Endothelial cell of umbilical vein (primary cell): ENCODE results near the gene FZD7. TPM values are rescaled to one million over a fixed set of nuclear protein-coding genes. Genes with fewer than 3 reads are reported as not detected.

Source experiments
- BruUV-seq: library from RNA; stranded (reverse); fragments of 400-500 nt; replicated peaks from 2 replicates; lab custom pipeline; 2021; lab: Mats Ljungman, UMichigan
- CTCF ChIA-PET: fragments of 300-600, 350-600 bp; sonication (Branson Sonifier 250); formaldehyde crosslinking; loops from one replicate; lab custom pipeline; 2021; ENCODE audit warnings: antibody characterized with exemption, inconsistent platforms; lab: Charles Lee
- POLR2A ChIA-PET: fragments of 300-600, 350-600 bp; sonication (Branson Sonifier 250); formaldehyde crosslinking; loops from one replicate; lab custom pipeline; 2021; ENCODE audit warnings: antibody characterized with exemption, inconsistent platforms; lab: Charles Lee
- DNase-seq: peaks from one replicate; pipeline ENCODE4 v3.0.0-alpha.2; 2011; ENCODE audit warnings: low read depth, low spot score
- FAIRE-seq: peaks from 2 replicates; lab custom pipeline; 2011; peaks lifted over from hg19 to GRCh38; lab: Jason Lieb, UNC
- H2AFZ ChIP-seq: 2 replicates; pipeline ENCODE4 v1.6.0; 2012; ENCODE audit warnings: low read depth, low read length, control low read depth, inconsistent platforms
- H3K27ac ChIP-seq: 2 replicates; pipeline ENCODE4 v1.5.1; 2011; ENCODE audit warnings: low read depth, mild to moderate bottlenecking, control low read depth, low read length, moderate library complexity; ENCODE audit not compliant: insufficient read depth
- H3K27me3 ChIP-seq, 2 experiments: 2 replicates each; pipeline versions ENCODE4 v1.6.0 to v1.6.1; 2011; ENCODE audit warnings: low read length in 2 of 2, mixed read lengths in 1 of 2; ENCODE audit not compliant: control insufficient read depth in 2 of 2, insufficient read depth in 2 of 2
- H3K36me3 ChIP-seq, 2 experiments: 2 replicates in 1 of 2; 3 replicates in 1 of 2; pipeline ENCODE4 v1.5.1; 2011; ENCODE audit warnings: low read length in 2 of 2, mild to moderate bottlenecking in 1 of 2, moderate library complexity in 1 of 2; ENCODE audit not compliant: control insufficient read depth in 2 of 2, insufficient read depth in 2 of 2; ENCODE audit errors: extremely low read depth in 1 of 2
- H3K4me1 ChIP-seq: 3 replicates; pipeline ENCODE4 v1.5.1; 2011; ENCODE audit warnings: mild to moderate bottlenecking, low read length; ENCODE audit not compliant: control insufficient read depth, insufficient read depth; ENCODE audit errors: extremely low read depth
- H3K4me2 ChIP-seq: 2 replicates; pipeline ENCODE4 v1.6.1; 2011; ENCODE audit warnings: low read length, control low read depth, mixed read lengths; ENCODE audit not compliant: insufficient read depth
- H3K4me3 ChIP-seq, 3 experiments: fragments of 200-600 bp in 1 of 3; sonication (generic), shearing (Covaris generic) in 1 of 3; replicated peaks in 1 of 3; 2 replicates each; pipeline ENCODE4 v1.5.1; 2011 to 2016; ENCODE audit warnings: control low read depth in 3 of 3, low read length in 3 of 3, mild to moderate bottlenecking in 2 of 3, inconsistent platforms in 1 of 3, low read depth in 1 of 3, moderate library complexity in 1 of 3; ENCODE audit not compliant: insufficient read depth in 1 of 3
- H3K79me2 ChIP-seq: 2 replicates; pipeline ENCODE4 v1.6.0; 2012; ENCODE audit warnings: low read length, inconsistent platforms; ENCODE audit not compliant: control insufficient read depth, insufficient read depth
- H3K9ac ChIP-seq: replicated peaks from 2 replicates; pipeline ENCODE3; 2011; ENCODE audit warnings: low read length, control low read depth; ENCODE audit not compliant: insufficient read depth; ENCODE audit errors: extremely low read depth
- H3K9me1 ChIP-seq: replicated peaks from 3 replicates; pipeline ENCODE4 v1.6.0; 2011; ENCODE audit warnings: mild to moderate bottlenecking, low read length; ENCODE audit not compliant: control insufficient read depth, insufficient read depth; ENCODE audit errors: extremely low read depth
- H3K9me3 ChIP-seq: replicated peaks from 2 replicates; pipeline ENCODE4 v1.5.1; 2012; ENCODE audit warnings: low read length, inconsistent platforms; ENCODE audit not compliant: control insufficient read depth, insufficient read depth
- H4K20me1 ChIP-seq: replicated peaks from 2 replicates; pipeline ENCODE3; 2011; ENCODE audit warnings: mild to moderate bottlenecking, low read length; ENCODE audit not compliant: control insufficient read depth, insufficient read depth; ENCODE audit errors: extremely low read depth
- EZH2 ChIP-seq: IDR thresholded peaks from 2 replicates; pipeline ENCODE4 v1.6.1; 2012; ENCODE audit warnings: borderline replicate concordance, low read depth, mild to moderate bottlenecking, moderate library complexity, low read length, inconsistent platforms; ENCODE audit not compliant: severe bottlenecking
- FOS ChIP-seq: IDR thresholded peaks from 2 replicates; pipeline ENCODE4 v1.6.1; 2011; ENCODE audit warnings: mild to moderate bottlenecking, low read length, moderate library complexity, borderline replicate concordance; ENCODE audit not compliant: insufficient read depth
- GATA2 ChIP-seq: IDR thresholded peaks from 2 replicates; pipeline ENCODE4 v1.7.0; 2011; ENCODE audit warnings: low read depth, mild to moderate bottlenecking, moderate library complexity, mixed read lengths, low read length; ENCODE audit not compliant: insufficient read length, insufficient read depth
- JUN ChIP-seq: IDR thresholded peaks from 2 replicates; pipeline ENCODE4 v1.6.1; 2011; ENCODE audit warnings: borderline replicate concordance, low read depth; ENCODE audit not compliant: insufficient read length, insufficient read depth
- MYC ChIP-seq: IDR thresholded peaks from one replicate; pipeline ENCODE4 v1.6.1; 2011; ENCODE audit warnings: mild to moderate bottlenecking, low read depth, low read length
- POLR2A ChIP-seq: IDR thresholded peaks from 2 replicates; pipeline ENCODE4 v1.6.1; 2012; ENCODE audit warnings: low read depth, mild to moderate bottlenecking, control low read depth, low read length
- POLR2AphosphoS5 ChIP-seq: IDR thresholded peaks from 2 replicates; pipeline ENCODE4 v1.6.1; 2012; ENCODE audit warnings: low read depth, mild to moderate bottlenecking, control low read depth, low read length, moderate library complexity; ENCODE audit not compliant: insufficient read depth
- dilution Hi-C: fragments of 300-500 bp; cut with MboI; formaldehyde crosslinking; loops from one replicate; pipeline ENCODE4 v1.15.0; 2019; ENCODE audit warnings: low sequenced_read_pairs; ENCODE audit not compliant: extremely low pct_ligation_motif_present
- intact Hi-C: fragments of 100-400 bp; cut with micrococcal nuclease; formaldehyde crosslinking; loops from one replicate; pipeline ENCODE4 v1.10.0; 2022
- polyA plus RNA-seq, 4 experiments: library from polyadenylated mRNA; depleted of rRNA in 3 of 4; stranded (reverse) in 3 of 4; unstranded in 1 of 4; fragments of >200 nt; gene quantifications; 2 replicates each; pipeline versions ENCODE4 v1.2.1 to v1.2.3, GENCODE V29; 2011 to 2012; ENCODE audit warnings: missing spikeins in 1 of 4
- total RNA-seq: library from RNA; stranded (reverse); gene quantifications from 2 replicates; pipeline ENCODE4 v1.2.3, GENCODE V29; 2021
- TF ChIP-seq, protein P1 (sequence below): IDR thresholded peaks from 2 replicates; pipeline ENCODE4 v1.6.1; 2011; ENCODE audit not compliant: insufficient read depth, insufficient read length
- TF ChIP-seq, protein P2 (sequence below), 2 donors: IDR thresholded peaks; 1 replicate in 1 of 2; 2 replicates in 1 of 2; pipeline ENCODE4 v1.5.1; 2011; ENCODE audit warnings: low read length in 2 of 2, mild to moderate bottlenecking in 2 of 2, moderate library complexity in 2 of 2, control low read depth in 1 of 2, inconsistent platforms in 1 of 2, low read depth in 1 of 2; ENCODE audit not compliant: insufficient read depth in 1 of 2; ENCODE audit errors: extremely low read depth in 1 of 2

FZD7 gene
- total and polyA plus RNA-seq, 2 donors (not counting 3 experiments of a cell fraction or from before 2014, with no cell fraction given): 0.15 to 0.29 TPM

DNA sequence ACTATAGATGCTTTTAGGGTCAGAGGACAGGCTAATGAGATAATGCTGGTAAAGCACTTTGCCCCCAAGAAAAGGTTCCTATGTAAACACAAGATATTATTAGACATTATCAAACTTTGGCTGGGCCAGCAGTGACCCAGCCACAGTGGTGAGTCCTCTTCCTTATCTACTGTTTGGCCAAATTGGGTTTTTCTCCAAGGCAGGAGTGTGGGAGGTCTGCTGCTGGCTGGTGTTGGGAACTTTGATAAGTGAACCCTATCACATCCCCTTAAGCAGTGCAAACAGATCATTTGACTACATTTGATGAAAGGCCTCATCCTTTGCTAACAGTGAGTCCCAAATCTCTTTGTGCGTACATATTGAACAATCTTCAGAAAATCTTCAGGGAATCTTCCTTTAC lies 16.2 kb downstream of the FZD7 start:
- Histone ChIP-seq H3K9me3 (no peaks in the 10 kb centered on the region), H3K4me1 (no peaks in the 10 kb centered on the region), H3K79me2 (no peaks in the 10 kb centered on the region), H3K27me3 (peaks cover 21 to 33% of the 10 kb centered on the region in 2 experiments), H3K4me3 (no peak overlapping the region), H3K9me1 (no peaks in the 10 kb centered on the region), H4K20me1 (peaks cover 3% of the 10 kb centered on the region), H3K36me3 (no peaks in the 10 kb centered on the region), H3K27ac (no peak overlapping the region), H2AFZ (no peak overlapping the region), H3K9ac (no peak overlapping the region), H3K4me2 (no peak overlapping the region)
- intact Hi-C loops: no loop called here
- POLR2A ChIA-PET: no interaction called here
- DNase-seq (no peak), FAIRE-seq (no peak)
- dilution Hi-C loops: no loop called here
- TF ChIP-seq GATA2: no peak
- no peak for TF ChIP-seq EZH2
- no TSS peak for BruUV-seq
- CTCF ChIA-PET: no interaction called here

DNA sequence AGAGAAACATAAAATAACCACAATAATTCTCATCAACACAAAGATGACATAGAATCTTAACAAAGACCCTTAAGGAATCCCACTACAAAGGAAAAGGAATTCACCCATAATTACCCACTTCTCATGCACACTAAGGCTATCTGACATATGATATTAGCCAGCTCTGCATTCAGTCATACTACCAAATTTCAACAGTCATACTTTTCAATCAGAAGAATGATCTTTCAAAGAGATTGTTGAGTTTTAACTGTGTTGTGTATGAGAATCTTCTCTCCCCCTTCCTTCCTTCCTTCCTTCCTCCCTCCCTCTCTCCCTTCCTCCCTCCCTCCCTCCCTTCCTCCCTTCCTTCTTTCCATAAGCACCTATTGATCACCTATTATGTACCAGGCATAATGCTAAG lies 17.0 kb downstream of the FZD7 start:
- ChIA-PET CTCF (no interaction called here), POLR2A (no interaction called here)
- Histone ChIP-seq H2AFZ (no peak overlapping the region), H3K4me1 (no peaks in the 10 kb centered on the region), H3K79me2 (no peaks in the 10 kb centered on the region), H3K4me3 (no peak overlapping the region), H3K27ac (no peak overlapping the region), H3K36me3 (no peaks in the 10 kb centered on the region), H3K4me2 (no peak overlapping the region), H3K9me1 (no peaks in the 10 kb centered on the region), H3K27me3 (peaks cover 16 to 26% of the 10 kb centered on the region in 2 experiments), H3K9ac (no peak overlapping the region), H3K9me3 (no peaks in the 10 kb centered on the region), H4K20me1 (peaks cover 3% of the 10 kb centered on the region)
- no peak for FAIRE-seq
- dilution Hi-C loops: no loop called here
- no peak for DNase-seq
- BruUV-seq: no TSS peak
- TF ChIP-seq POLR2A (no peak), FOS (no peak), JUN (no peak), GATA2 (no peak), EZH2 (no peak), POLR2AphosphoS5 (no peak), MYC (no peak)
- TF ChIP-seq, protein P1, sequence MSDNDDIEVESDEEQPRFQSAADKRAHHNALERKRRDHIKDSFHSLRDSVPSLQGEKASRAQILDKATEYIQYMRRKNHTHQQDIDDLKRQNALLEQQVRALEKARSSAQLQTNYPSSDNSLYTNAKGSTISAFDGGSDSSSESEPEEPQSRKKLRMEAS: no peak
- TF ChIP-seq, protein P2, sequence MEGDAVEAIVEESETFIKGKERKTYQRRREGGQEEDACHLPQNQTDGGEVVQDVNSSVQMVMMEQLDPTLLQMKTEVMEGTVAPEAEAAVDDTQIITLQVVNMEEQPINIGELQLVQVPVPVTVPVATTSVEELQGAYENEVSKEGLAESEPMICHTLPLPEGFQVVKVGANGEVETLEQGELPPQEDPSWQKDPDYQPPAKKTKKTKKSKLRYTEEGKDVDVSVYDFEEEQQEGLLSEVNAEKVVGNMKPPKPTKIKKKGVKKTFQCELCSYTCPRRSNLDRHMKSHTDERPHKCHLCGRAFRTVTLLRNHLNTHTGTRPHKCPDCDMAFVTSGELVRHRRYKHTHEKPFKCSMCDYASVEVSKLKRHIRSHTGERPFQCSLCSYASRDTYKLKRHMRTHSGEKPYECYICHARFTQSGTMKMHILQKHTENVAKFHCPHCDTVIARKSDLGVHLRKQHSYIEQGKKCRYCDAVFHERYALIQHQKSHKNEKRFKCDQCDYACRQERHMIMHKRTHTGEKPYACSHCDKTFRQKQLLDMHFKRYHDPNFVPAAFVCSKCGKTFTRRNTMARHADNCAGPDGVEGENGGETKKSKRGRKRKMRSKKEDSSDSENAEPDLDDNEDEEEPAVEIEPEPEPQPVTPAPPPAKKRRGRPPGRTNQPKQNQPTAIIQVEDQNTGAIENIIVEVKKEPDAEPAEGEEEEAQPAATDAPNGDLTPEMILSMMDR (IDR thresholded peaks at IDR 0.05; ENCODE audit: extremely low read depth in 1 of 2, insufficient read depth in 1 of 2, low read depth in 1 of 2, low read length in 2 of 2): no peak
- intact Hi-C loops: no loop called here
